ENCODE data around the gene NRG4.

GRCh38 chr15:75948761-75949296 lies 63.4 kb downstream of the NRG4 start:
- TF ChIP-seq CTCF (IDR thresholded peaks at IDR 0.05 in 2 of 3, conservative IDR thresholded peaks at IDR 0.05 in 1 of 3; ENCODE audit: borderline replicate concordance in 1 of 3, insufficient read depth in 1 of 3, low read depth in 2 of 3, low read length in 2 of 3) (no peak), JUND (IDR thresholded peaks at IDR 0.05) (no peak), POLR2A (IDR thresholded peaks at IDR 0.05; ENCODE audit: borderline replicate concordance, extremely low read depth, insufficient read depth, insufficient read length) (no peak)

All from HCT116 (cell line).